ENCODE measurements around the gene OR10V1.

OR10V1 gene

GRCh38 chr11:59668188-59668949 lies 45.3 kb downstream of the OR10V1 start:
- no peaks in the 10 kb centered on the region for H3K4me1 ChIP-seq (ENCODE audit: insufficient read depth, low read length)
- H3K9ac ChIP-seq (ENCODE audit: low read depth, low read length) = peak overlapping the region; percentile 98
- H3K9me3 ChIP-seq (ENCODE audit: control insufficient read depth, insufficient read depth, low read length) = no peaks in the 10 kb centered on the region
- H3K36me3 ChIP-seq (ENCODE audit: insufficient read depth, low read length) = peaks cover 3% of the 10 kb centered on the region; the same call in 1 of the 2 replicates

GRCh38 chr11:59667812-59668187 lies 45.8 kb downstream of the OR10V1 start:
- Histone ChIP-seq H3K9ac (ENCODE audit: low read depth, low read length) (peak overlapping the region; percentile 98), H3K4me1 (ENCODE audit: insufficient read depth, low read length) (no peaks in the 10 kb centered on the region), H3K9me3 (ENCODE audit: control insufficient read depth, insufficient read depth, low read length) (no peaks in the 10 kb centered on the region), H3K36me3 (ENCODE audit: insufficient read depth, low read length) (peaks cover 3% of the 10 kb centered on the region; the same call in 1 of the 2 replicates)

- Histone ChIP-seq H3K9ac (ENCODE audit: low read depth, low read length) (no peak overlapping the region), H3K36me3 (ENCODE audit: insufficient read depth, low read length) (peaks cover 3% of the 10 kb centered on the region; the same call in 1 of the 2 replicates), H3K9me3 (ENCODE audit: control insufficient read depth, insufficient read depth, low read length) (no peaks in the 10 kb centered on the region), H3K4me1 (ENCODE audit: insufficient read depth, low read length) (no peaks in the 10 kb centered on the region)
Measured at GRCh38 chr11:59666969-59667368, 46.7 kb downstream of the OR10V1 start.
